ENCODE data around the gene THBS1. TPM values are rescaled to one million over a fixed set of nuclear protein-coding genes. Genes with fewer than 3 reads are reported as not detected.

THBS1 gene
- total and polyA plus RNA-seq, 12 donors, result 21.9 to 709 (median 271) TPM

GRCh38 chr15:39539466-39539865 lies 41.4 kb upstream of the THBS1 start:
- no peak for DNase-seq
- intact Hi-C loops (cut with DNase I), result no loop called here
- 66 to 85% (median 77%) methylated on average over 2 of the region's 2 CpGs for WGBS, 4 donors
- Histone ChIP-seq H3K4me3 (no peak overlapping the region), H3K27me3 (no peaks in the 10 kb centered on the region), H3K36me3 (replicated peaks in 1 of 2) (no peaks in the 10 kb centered on the region), H3K9me3 (replicated peaks in 1 of 3) (no peaks in the 10 kb centered on the region), H3K27ac (no peak overlapping the region), H3K4me1 (replicated peaks in 1 of 2) (peaks cover 5% of the 10 kb centered on the region in 2 donors)
- no peak for TF ChIP-seq POLR2A (IDR thresholded peaks at IDR 0.05)
- no peak for TF ChIP-seq CTCF (IDR thresholded peaks at IDR 0.05)

- H3K27ac ChIP-seq, result no peak overlapping the region
- no peak for DNase-seq
- no peak overlapping the region for H3K4me3 ChIP-seq
- intact Hi-C loops (cut with DNase I), result no loop called here
- H3K4me1 ChIP-seq (replicated peaks in 1 of 2), result peaks cover 5% of the 10 kb centered on the region in 2 donors
- WGBS, 4 donors, result 26 to 46% (median 36%) methylated on average over 3 of the region's 3 CpGs
- H3K36me3 ChIP-seq (replicated peaks in 1 of 2), result no peaks in the 10 kb centered on the region
- no peaks in the 10 kb centered on the region for H3K27me3 ChIP-seq
- H3K9me3 ChIP-seq (replicated peaks in 1 of 3), result no peaks in the 10 kb centered on the region
- no peak for TF ChIP-seq CTCF (IDR thresholded peaks at IDR 0.05)
- TF ChIP-seq POLR2A (IDR thresholded peaks at IDR 0.05), result no peak
Observed at GRCh38 chr15:39539973-39540558, 40.8 kb upstream of the THBS1 start.

- no peak overlapping the region for H3K27ac ChIP-seq
- TF ChIP-seq CTCF (IDR thresholded peaks at IDR 0.05) (no peak), POLR2A (IDR thresholded peaks at IDR 0.05) (no peak)
- 93 to 96% (median 94%) methylated on average over 4 of the region's 4 CpGs for WGBS, 4 donors
Observed at GRCh38 chr15:39542385-39543065, 38.4 kb upstream of the THBS1 start.

GRCh38 chr15:39543651-39544050 lies 37.2 kb upstream of the THBS1 start:
- intact Hi-C loops (cut with DNase I), result no loop called here
- TF ChIP-seq CTCF (IDR thresholded peaks at IDR 0.05) (no peak), POLR2A (IDR thresholded peaks at IDR 0.05) (no peak)
- H3K27me3 ChIP-seq, result no peaks in the 10 kb centered on the region
- DNase-seq, result no peak
- H3K27ac ChIP-seq, result no peak overlapping the region
- H3K4me1 ChIP-seq (replicated peaks in 1 of 2), result peaks cover 5% of the 10 kb centered on the region in 2 donors
- peaks cover 0 to 4% (median 0%) of the 10 kb centered on the region in 3 donors for H3K9me3 ChIP-seq (replicated peaks in 1 of 3)
- no peak overlapping the region for H3K4me3 ChIP-seq
- no peaks in the 10 kb centered on the region for H3K36me3 ChIP-seq (replicated peaks in 1 of 2)
- 26 to 50% (median 30%) methylated on average over 1 of the region's 1 CpG for WGBS, 4 donors

More at GRCh38 chr15:39542385-39543065, 38.4 kb upstream of the THBS1 start:
- Histone ChIP-seq H3K36me3 (replicated peaks in 1 of 2) (no peaks in the 10 kb centered on the region), H3K27me3 (no peaks in the 10 kb centered on the region), H3K4me3 (no peak overlapping the region), H3K4me1 (replicated peaks in 1 of 2) (peaks cover 5% of the 10 kb centered on the region in 2 donors), H3K9me3 (replicated peaks in 1 of 3) (peaks cover 0 to 3% (median 0%) of the 10 kb centered on the region in 3 donors)
- intact Hi-C loops (cut with DNase I), result no loop called here
- no peak for DNase-seq

Data from adrenal gland (tissue), 12 donors.